CD4-positive, alpha-beta T cell treated with Interleukin-15 for 1 hour (primary cell): ENCODE data around the gene CHST2.
"Not testable (repeated sequence)": the region's sequence is repeated elsewhere in the genome, so short reads cannot be mapped to it uniquely, and the experiment has no call there.

ENCODE experiments used
- DNase-seq: peaks from one replicate; pipeline ENCODE4 v3.0.0-alpha.2; 2020

CHST2 gene

DNA sequence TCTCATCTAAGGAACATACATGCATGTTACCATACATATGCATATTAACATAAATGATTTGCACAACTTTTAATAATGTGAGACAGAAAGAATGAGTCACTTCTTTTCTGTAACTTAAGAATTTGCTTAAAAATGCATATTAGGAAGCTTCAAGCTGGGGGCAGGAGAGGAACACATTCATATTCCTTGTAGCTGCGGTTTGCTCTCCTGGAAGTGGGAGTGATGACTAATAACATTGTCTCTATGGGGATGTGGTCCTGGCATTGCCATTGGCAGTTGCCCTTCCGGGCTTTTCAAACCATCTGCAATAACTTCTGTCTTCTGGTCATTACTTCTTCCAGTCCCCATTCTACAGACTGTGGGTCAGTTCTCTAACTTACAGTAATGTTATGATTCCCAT lies 15.6 kb downstream of the CHST2 start:
- peak; percentile 60 for DNase-seq

DNA sequence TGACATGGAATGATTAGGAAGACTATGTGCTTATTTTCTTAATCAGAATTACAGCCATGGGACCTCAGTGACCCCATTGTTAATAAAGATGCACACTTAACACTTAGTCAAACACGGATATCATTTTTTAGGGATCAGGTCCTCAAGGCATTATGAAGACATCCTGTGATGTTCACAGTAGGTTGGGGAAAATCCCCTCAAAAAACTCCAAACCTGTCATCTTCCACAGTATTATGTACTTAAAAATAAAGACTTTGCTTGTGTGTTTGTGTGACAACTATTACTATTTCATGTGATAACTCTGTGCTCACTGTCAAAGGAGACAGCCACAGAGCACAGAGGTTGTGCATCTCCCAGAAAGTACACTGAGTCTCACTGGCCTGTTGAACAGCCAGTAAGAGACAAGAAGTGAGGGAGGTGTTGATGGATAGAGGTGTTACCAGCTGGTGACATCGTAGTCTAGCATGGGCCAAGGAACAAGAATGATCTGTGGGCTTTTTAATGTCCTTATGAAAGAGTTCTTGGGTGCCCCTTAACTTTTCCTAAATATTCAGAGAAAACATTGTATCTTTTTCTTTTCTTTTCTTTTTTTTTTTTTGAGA lies 18.0 kb downstream of the CHST2 start:
- no peak for DNase-seq

DNA sequence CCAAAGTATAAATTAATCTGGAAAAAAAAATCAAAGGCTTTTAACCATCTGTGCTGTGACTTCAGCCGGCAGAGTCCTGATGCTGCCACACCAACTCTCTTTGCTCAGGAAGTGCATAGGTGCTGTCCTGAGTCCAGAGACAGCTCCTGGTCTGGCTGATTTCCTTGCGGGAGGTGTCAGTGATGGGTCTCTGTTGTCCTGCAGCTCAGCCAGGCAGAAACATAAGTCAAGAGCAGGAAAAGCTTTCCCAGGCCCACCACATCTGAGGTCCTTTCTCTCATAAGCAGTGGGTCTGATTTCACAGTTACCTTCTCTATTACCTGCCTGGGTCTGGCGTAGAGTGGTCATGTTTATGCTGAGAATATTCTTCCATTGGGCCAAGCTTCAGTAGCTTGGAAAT lies 19.4 kb downstream of the CHST2 start:
- no peak for DNase-seq

DNA sequence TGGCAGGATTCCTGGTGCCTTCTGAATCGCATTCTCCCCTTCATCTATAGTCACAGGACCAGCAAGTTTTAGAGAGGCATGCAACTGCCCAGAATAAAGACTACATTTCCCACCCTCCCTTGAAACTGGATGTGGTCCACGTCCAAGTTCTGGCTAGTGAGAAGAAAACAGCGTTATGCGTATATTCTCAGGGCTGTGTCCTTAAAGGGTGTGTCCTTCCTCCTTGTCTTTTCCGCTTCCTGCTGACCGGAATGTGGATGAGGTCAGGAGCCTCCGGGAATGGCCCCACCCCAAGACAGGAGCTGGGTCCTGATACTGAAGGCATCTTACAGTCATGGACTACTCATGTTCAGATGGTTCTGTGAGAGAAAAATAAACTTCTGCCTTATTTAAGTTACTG lies 20.2 kb downstream of the CHST2 start:
- no peak for DNase-seq

DNA sequence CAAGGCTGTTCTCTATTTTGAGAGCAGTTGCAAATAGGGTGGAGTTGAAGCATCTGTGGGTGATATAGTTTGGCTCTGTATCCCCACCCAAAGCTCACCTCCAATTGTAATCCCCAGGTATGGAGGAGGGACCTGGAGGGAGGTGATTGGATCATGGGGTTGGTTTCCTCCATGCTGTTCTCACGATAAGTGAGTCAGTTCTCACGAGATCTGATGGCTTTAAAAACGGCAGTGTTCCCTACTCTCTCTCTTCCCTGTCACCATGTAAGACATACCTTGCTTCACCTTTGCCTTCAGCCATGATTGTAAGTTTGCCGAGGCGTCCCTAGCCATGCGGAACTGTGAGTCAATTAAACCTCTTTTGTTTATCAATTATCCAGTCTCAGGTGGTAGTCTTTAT lies 21.0 kb downstream of the CHST2 start:
- no peak for DNase-seq

DNA sequence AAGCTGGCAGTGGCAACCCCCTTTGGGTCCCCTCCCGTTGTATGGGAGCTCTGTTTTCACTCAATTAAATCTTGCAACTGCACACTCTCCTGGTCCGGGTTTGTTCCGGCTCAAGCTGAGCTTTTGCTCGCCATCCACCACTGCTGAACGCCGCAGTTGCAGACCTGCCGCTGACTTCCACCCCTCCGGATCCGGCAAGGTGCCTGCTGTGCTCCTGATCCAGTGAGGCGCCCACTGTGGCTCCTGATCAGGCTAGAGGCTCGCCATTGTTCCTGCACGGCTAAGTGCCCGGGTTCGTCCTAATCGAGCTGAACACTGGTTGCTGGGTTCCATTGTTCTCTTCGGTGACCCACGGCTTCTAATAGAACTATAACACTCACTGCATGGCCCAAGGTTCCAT lies 22.8 kb downstream of the CHST2 start:
- no peak for DNase-seq

DNA sequence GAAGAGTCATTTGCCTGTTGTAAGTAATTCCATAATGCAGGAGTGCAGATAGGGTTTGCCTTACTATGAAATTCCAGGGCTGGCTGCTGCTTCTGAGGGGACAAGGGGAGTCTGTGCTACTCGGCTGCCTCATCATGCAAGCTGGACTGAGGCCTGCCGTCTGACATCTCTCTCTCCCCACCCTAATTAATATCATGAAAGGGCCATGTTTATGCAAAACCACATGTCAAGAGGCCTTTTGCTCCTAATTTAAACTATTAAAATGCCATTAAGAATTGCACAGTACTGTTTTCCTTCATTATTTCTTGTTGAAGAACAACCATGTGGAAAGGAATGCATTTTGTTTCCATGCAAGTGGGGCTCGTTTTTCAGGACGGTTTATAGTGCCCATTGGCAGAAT lies 26.3 kb downstream of the CHST2 start:
- DNase-seq: no peak

DNA sequence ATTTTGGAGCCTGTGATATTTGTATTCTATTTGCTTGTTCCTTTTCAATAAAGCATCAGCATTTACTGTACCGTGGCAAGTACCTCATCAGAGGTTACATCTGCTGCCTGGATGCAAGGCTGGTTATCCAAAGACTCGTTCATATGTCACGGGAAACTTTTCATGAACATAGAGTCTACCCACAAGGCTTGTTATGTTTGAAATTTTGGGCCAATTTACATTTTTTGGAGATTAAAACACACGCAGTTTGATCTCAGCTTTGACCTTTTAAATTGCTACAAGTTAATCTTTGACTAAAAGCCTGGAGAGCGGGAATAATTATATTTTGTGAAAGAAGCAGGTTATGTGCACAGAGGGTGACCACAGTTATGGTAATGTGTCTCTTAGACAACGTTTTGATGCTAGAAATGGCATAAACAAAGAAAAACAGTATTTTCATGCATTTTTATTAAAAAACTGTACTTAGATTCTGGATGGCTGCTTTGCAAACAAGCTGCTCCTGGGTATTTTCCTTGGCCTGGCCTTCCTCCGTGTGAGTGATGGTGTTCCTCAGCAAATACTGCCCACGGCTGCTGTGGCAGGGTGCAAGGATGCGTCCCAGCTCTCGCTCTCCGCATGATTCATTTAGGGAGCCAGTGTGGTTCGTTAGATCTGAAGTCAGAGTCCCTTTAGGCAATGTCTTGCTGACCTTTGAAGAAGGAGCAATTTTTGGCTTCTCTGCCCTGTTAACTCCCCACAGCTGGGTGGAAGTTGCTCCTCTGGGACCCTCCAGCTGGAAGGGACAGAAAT lies 27.1 kb downstream of the CHST2 start:
- no peak for DNase-seq

DNA sequence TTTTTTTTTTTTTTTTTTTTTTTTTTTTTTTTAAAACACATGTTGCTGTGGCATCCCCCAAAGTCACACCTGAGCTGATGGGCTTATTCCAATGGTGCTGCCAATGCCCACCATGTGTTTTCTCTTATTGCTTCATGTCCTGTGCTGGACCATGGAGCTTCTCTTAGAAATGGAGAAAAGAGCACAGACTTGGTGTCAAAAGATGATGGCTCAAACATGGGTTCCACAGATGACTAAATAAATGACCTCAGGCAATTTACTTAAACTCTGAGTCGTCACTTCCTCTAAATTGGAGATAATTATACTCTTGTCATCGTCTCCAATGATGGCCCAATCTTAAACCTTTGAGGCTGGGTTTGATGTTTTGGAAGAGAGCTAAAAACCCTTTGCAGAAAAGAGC lies 28.1 kb downstream of the CHST2 start:
- no peak for DNase-seq

DNA sequence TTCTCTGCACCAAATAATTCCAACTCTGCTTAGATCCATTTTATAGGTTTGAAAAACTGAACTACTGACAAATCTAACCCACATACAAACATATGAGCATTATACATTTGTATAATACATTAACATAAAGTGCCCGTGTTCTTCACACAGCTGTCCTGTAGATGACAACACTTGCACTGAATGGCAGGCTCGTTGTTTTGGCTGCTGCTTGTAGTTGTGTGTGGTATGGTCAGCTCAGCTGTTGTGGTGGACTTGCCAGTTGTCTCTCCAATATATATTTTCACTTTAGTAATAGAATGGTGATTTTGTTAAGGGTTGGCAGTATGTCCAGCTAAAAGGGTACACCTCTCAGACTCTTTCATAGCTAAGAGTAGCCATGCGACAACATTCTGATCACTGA lies 30.5 kb downstream of the CHST2 start:
- DNase-seq: no peak

DNA sequence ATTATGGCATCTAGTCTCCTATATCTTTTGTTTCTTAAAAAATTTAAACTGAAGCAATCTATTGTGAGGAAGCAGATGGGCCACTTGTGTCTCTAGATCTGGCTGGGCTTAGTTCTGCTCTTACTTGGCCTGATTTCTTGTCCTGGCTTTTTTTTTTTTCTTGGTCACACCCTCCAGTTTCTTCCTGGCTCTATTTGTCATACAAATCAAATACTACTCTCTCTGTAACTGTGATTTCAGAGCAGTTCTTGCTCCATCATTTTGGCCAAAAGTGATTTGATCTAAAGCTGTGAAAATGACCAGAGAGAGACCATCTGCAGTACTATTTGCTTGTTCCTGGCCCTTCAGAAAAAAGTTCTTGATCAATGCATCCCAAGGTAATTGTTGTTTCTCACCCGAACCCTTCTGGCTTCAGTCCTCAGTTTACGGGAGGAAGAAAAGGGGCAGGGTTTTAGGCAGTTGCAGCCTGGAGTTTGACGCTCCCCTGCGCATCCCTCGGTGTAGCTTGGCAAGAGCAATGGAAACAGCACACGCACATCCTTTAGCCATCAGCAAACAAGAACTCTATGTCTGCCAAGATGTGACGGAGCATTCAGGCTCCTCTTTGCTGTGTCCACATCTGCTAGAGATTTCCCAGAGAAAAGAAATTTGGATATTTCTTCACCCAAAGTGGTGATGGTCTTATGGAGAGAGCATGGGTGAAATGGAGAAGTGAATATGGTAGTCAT lies 31.6 kb downstream of the CHST2 start:
- no peak for DNase-seq

DNA sequence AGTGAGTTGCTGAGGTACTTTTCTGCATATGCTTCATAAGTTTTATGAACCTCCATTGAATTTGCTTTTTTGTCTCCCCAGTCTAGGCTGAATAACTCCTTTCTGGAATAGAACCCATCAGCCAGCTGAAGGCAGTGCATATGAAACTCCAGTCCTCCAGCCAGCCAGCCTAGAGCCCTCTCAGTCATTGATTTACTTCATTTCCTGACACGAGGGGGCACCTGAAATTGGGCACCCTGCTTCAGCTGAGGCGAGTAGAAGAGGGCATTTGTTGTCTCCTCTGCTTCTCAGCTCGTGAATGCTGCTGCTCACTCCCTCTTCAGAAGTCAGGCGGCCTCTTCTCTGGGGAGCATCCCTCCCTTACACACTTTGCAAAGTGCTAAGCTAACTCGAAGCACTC lies 32.5 kb downstream of the CHST2 start:
- no peak for DNase-seq

DNA sequence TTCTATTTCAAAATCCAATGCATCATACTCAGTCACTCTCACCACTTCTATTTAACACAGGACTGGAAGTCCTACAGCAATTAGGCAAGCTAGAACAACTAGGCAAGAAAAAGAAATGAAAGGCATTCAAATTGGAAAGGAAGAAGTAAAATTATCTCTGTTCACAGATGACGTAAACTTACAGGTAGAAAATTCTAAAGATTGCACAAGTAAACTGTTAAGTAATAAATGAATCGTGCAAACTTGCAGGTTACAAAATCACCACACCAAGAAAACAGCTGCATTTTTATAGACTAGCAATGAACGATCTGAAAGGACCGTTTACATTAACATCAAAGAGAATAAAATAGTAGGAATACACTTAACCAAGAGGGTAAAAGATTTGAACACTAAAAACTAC lies 36.2 kb downstream of the CHST2 start:
- no peak for DNase-seq

DNA sequence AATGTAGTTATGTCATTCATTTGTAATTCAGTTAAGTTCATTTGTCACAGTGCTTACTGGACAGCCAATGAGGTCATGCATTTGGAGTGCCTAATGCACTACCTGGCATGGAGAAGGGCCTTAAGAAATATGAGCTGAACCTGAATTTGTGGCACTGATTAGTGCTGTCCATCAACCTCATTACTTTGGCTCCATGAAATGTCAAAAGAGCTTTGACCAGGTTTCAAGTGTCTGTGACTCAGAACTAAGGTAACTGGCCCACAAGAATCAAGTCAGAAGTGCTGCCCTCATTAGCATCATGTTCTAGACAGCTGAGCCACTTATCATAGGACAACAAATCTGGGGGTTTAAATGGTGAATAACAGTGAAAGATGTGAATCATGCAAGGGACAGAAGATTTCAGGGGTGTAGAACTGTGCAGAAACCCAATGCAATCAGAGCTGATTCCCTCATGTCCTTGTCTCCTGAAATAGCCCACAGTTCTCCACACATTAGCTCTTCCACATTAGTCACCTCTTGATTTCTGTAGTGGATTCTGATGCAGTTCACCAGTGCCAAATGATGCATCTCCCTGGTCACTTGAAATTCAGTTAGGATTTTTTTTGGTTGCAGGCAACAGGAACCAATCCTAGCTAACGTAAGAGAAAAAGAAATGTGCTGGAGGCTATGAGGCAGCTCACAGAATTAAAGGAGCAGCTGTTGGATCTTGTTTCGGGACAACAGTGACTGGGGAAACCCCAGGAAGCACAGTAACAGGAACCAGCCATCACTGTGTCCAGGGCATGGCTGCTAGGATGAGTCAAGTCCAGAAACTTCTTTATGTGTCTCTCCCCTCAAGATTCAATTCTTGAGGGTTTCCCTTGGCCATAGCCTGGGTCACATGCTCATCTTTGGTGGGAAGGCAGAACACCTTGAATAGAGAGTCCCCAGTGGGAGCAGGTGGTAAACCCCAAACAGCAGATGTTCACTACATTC lies 38.7 kb downstream of the CHST2 start:
- DNase-seq: no peak

DNA sequence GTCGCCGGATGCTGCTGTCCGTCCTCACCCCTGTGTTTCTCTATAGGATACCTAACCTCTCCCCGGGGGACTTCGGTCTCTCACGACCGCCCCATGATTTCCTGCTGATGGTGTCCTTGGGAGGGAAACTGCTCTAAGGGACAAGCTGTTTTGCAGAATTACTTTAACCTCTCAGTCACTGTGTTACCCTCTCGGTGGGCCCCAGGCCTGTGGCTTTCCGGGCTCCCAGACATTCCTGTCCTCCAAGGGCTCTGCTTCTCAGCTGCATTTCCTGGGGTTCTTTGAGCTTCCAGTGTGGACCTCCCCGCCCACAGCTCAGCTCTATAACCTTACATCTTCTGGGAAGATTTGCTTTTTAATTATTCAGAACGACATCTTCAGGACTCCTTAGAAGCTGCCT lies 40.9 kb downstream of the CHST2 start:
- DNase-seq: no peak

DNA sequence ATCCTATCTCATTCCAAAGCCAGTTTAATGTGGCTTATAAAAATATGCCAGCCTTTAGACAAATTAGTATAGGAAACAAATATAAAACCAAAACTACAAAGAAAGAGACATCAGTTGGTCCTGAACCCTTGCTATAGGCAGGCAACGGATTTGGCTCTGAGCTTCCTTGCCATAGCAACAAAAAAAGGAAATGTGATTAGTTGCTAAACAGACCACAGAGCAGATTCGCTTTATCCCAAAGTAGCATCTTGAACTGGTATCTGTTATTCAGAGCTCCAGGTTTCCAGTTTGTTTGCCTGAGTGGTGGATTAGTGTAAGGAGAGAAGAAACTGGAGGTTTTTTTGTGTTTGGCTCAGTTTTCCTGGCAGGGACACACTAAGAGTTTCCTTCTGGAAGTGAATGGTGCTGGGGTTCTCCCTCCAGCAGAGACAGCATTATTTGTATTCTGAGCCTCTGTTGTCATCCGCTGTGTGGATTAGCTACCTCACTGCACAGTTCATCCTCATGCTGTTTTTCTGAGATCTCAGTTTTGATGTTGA lies 44.1 kb downstream of the CHST2 start:
- DNase-seq: no peak

DNA sequence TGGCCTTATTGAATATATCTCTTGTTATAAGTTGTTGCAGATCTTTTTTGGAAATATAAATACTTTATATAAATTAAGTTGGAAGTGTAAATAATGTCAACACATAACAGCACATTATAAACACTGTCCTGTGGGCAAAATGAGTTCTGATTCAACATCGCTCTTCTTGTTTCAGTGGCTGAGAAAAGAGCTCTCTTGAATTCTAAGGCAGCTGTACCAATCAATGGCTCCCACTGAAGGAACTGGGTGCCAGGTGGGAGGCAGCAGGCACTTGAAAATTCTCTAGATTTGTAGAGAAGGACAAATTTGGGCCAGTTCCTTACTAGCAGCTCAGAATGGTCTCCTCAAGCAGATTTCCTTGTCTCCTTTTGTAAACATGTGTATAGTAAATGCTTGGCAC lies 45.6 kb downstream of the CHST2 start:
- no peak for DNase-seq

DNA sequence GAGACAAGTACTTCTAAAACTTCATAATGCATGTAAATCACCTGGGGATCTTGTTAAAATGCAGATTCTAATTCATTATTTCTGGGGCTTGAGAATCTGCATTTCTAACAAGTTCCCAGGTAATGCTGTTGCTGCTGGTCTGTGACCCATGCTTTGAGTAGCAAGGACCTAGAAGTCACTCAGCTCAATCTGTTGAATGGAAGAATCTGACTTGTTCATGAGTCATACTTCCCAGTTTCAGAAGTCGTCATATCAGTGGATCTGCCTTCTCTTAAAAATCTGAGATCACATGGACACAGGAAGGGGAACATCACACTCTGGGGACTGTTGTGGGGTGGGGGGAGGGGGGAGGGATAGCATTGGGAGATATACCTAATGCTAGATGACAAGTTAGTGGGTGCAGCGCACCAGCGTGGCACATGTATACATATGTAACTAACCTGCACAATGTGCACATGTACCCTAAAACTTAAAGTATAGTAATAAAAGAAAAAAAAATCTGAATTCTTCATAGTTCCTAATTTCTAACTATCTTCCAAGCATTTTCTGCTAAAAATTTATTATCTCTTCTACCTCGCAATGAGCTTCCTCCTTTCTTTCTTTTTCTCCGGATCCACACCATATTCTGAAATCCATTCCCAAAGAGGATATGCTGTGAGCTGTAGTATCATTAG lies 46.2 kb downstream of the CHST2 start:
- not testable (repeated sequence) for DNase-seq

DNA sequence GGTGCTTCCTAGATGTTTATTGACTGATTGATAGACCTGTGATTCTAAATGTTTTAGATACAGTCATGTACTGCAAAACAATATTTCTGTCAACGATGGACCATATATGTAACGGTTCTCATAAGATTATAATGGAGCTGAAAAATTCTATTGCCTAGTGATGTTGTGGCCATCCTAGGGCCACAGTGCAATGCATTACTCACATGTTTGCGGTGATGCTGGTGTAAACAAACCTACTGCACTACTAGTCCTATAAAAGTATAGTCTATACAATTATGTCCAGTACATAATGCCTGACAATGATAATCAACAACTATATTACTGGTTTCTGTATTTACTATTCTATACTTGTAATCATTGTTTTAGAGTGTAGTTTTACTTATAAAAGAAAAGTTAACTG lies 46.8 kb downstream of the CHST2 start:
- DNase-seq: no peak

DNA sequence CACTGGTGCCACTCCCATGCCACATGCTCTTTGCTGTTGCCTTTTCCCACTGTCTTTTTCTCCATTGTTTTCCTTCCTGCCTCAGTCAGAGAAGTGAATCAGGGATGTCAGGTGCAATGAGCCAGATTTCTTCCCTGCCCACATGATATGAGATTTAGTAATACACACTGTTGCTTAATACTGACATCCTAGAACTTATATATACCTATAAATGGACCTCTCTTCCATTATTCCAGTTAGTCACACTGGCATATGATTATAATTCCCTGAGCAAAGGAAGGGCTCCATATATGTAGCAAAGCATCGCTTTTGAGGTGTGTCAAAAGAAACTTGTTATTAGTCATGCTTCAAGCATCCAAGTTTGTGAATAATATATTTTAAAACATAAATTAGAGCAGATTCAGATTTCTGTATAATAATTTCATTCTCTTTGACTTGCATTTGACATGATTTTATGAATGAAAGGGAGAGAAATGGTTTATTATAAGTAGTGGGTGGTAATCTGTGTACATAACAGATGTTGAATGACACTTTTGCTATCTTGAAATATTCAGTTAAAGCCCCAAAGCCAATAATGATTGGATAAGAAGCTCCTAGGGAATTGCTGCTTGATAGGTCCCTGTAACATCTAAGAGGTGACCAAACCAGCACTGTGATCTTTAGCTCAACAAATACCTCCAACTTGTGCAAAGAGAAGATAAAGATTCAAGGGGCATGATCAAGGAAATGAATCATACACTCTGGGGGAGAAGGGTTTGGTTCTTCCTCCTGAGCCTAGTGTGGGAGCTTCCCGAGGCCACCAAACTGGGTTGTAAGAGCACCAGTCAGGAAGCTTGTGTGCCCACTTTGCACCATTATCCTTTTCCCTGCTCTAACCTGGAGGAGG lies 48.6 kb downstream of the CHST2 start:
- DNase-seq: no peak

DNA sequence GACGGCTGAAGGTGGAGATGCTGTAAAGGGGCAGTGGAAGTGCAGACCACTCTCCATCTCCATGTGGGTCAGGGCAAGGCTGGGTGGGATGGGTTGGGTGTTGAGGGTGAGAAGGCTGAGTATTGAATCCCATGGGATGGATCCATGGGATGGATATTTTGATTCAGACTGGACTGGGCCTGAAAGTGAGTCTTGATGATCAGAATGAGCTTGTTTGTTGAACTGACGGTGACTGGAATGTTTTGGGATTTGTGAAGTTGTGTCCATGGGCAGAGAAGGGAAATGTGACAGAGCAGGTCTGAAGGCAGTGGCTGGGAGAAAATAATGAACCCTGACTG lies 49.3 kb downstream of the CHST2 start:
- no peak for DNase-seq
